ENCODE data around the gene CRTC1.

Gene CRTC1

DNA sequence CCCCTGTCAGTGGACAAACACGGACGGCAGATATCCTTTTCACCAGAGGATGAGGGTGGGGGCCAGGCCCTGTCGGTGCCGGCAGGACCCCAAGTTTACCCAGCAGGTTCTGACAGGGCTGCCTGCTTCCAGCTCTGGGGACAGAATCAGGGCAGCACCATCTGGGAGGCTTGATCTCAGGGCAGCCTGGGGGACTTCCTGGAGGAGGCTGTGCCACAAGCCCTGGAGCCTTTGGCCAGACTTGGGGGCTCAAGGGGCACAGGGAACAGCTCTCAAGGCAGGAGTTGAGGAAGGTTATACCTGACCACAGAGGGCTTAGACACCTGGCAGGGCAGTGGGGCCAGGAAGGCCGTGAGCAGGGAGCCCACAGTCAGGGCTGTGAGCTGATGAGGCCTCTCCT lies 62.5 kb downstream of the CRTC1 start:
- no peak for DNase-seq (ENCODE audit: low read depth in 2 of 2)

DNA sequence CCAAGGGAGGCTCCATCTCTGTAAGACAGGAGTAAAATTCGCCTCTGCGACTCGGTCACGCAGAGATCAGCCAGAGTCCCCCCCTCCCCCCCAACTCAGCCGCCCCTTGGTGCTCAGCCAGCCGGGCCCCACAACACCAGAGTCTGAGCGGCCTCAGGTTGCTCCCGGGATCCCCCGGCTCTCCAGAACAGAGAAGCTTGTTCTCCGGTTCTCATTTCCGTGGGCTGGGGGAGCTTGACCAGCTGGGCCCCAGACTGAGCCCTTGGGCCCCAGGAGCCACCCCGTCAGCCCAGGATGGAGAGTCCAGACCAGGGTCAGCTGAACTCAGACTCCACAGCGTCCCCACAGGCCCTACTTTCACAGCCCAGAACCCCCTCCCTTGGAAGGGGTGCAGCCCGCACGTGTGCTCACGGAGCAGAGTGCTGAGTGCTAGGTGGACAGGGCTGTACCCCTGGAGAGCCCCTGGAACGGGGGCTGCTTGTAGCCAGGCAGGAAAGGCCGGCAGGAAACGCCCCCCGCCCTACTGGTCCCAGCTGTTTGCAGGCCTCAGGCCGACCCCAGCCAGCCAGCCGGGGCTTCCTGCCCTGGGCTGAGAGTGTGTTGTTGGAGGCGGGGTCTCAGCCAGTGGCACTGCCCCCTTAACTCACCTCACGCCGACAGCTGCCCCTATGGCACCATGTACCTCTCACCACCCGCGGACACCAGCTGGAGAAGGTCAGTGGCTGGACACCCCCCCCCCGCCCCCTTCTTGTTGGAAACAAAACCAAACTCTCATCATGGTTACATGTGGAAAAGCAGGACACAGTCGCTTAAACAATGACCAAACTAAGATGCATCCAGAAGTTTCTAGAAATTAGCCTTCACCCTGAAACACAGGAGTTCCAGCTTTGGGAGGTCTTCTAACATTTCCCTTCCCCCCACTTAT lies 63.2 kb downstream of the CRTC1 start:
- DNase-seq (ENCODE audit: low read depth in 2 of 2): no peak

DNA sequence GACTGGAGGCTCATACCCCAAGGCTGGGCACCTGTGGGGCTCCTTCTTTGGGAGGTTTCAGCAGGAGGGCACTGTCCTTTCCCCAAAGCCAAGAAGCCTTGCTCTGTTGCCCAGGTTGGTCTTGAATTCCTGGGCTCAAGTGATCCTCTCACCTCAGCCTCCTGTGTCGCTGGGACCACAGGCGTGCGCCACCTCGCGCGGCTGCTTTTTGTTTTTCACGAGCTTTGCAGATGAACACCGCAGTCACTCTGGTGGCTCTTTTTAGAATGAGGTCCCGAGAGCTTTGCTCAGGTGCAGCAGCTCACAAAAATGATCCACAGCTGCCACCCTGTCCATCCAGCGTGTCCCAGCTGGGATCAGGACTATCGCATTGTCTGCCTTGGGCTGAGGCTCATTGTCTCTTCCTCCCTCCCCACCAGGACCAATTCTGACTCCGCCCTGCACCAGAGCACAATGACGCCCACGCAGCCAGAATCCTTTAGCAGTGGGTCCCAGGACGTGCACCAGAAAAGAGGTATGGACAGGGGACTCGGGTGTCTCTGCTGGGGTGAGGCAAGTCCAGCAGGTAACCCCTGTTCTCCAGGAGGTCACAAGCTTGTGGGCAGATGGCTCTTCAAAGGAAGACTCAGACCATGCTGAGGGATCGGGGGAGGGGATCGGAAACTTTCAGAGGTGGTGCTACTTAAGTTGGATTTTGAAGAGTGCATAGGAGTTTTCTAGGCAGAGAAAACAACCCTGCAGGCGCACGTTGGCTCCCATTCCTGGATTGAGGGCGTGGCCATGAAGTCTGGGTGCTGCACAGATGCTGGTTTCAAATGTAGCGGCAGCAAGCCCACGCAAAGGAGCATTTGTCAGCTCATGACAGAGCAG lies 66.1 kb downstream of the CRTC1 start:
- DNase-seq (ENCODE audit: low read depth in 2 of 2): no peak

DNA sequence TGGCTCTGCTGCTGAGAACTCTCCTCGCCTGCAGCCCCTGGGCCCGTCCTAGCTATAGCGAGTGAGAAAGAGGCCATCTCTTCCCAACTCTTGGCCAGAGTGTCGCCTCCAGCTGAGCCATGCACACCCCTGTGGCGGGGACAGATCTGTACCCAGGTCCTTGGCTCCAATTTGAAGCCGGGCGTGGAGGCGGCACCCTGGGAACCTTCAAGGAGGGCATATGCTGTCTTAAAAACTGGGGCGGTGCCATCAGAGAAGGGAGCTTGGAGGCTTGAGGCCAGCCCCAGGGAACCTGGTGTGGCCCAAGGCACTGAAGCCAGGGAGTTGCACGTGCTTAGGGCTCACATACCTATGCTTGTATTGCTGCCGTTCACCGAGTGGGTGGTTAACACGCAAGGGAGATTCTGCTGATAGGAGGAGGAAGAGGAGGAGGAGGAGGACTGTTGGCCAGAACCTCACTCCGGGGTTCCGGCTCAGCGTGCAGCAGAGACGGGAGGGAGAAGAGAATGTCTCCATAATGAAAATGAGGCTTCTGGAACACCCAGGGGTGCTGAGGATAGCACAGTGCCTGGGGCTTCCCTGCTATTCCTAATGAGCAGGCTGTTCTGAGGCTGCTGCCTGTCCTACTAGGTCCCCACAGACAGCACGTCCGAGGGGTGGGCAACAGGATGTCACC lies 67.0 kb downstream of the CRTC1 start:
- DNase-seq (ENCODE audit: low read depth in 2 of 2): no peak

DNA sequence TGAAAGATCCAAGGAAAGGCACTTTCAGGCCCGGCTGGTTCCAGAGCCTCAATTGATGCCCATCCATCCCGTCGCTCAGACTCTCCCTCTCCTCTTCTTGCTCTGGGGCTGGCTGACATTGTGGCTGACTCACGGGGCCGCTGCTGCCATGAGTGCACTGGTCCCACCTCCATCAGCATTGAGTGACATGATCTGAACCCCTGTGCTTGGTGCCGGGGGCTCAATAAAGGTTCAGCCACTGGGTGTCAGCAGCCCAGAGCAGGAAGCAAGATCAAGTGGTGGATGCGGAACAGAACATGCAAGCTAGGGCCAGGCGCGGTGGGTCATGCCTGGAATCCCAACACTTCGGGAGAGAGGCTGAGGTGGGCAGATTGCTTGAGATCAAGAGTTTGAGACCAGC lies 68.1 kb downstream of the CRTC1 start:
- no peak for DNase-seq (ENCODE audit: low read depth in 2 of 2)

DNA sequence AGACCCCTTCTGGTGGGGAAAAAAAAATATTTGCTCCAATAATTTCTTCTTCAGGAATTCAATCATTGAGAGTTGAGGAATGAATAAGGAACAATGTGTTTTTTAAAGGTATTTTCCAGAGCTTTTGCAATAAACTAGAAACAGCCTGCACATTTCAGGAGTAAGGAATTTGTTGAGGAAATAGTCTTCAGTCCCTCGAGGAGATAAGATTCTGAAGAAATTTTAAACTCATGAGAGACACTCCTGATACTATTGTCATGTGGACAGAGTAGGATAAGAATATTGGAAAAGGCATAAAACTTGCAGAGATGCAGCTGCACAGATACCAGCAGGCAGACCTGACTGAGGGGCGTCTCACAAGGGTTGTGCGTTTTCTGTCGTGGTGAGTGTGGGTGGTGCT lies 71.0 kb downstream of the CRTC1 start:
- no peak for DNase-seq (ENCODE audit: low read depth in 2 of 2)

DNA sequence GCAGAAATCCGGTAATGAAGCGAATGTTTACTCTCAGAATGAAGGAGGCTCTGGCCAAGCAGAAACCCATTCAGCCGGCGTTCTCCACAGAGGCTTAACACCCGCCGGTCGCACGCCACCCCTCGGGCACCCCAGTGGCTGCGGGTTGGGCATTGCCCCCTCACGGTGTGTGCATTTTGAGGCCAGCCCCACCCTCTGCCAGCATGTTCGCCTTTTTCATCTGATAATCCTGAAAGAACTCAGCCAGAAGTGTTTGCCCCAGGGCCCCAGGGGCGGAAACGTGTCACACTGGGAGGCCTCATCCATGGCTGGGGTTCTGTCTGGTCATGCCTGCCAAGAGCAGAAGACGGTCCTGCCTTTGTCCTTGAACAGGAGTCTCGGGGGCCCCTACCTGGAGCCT lies 73.4 kb downstream of the CRTC1 start:
- no peak for DNase-seq (ENCODE audit: low read depth in 2 of 2)

DNA sequence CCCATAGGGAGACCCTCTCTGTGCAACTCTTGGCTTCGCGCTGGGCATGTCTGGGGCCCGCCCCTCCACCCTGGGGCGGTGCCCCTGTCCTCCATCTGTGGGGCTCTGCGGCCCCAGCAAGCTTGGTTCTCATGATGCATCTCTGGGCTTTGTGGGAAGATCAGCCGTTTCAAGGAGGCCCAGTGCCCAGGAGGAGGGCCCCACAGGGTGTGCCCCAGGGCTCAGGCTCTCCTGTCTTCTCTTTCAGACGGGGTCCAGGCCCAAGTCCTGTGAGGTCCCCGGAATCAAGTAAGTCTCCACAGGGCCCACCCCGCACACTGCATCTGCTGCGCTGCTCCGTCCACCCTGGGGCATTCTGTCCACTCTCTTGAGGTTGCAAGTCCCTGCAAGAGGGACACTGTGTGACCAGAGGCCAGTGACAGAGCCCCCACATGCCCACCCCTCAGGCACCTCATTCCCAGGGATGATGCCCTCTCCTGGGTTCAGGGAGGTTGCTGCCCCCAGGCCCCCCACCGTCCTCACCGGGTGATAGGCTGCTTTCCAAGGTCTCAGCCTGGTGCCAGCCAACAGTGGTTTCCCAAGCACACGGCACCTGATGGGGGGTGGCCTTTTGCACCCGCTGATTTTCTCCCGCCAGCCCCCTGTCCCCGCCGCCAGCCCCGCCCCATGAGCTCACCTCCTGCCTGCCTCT lies 76.0 kb downstream of the CRTC1 start:
- no peak for DNase-seq (ENCODE audit: low read depth in 2 of 2)

DNA sequence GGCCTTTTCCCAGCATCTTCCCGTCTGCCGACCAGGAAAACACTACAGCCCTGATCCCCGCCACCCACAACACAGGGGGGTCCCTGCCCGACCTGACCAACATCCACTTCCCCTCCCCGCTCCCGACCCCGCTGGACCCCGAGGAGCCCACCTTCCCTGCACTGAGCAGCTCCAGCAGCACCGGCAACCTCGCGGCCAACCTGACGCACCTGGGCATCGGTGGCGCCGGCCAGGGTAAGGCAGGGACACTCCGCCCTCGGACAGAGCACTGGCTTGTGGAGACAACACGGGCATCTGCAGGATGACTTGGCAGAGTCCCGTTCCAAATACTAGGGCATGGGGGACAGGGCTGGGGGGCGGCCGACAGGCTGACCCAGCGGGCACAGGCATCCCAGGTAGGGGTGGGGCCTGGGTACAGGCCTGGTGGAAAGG lies 76.5 kb downstream of the CRTC1 start:
- DNase-seq (ENCODE audit: low read depth in 2 of 2): no peak

DNA sequence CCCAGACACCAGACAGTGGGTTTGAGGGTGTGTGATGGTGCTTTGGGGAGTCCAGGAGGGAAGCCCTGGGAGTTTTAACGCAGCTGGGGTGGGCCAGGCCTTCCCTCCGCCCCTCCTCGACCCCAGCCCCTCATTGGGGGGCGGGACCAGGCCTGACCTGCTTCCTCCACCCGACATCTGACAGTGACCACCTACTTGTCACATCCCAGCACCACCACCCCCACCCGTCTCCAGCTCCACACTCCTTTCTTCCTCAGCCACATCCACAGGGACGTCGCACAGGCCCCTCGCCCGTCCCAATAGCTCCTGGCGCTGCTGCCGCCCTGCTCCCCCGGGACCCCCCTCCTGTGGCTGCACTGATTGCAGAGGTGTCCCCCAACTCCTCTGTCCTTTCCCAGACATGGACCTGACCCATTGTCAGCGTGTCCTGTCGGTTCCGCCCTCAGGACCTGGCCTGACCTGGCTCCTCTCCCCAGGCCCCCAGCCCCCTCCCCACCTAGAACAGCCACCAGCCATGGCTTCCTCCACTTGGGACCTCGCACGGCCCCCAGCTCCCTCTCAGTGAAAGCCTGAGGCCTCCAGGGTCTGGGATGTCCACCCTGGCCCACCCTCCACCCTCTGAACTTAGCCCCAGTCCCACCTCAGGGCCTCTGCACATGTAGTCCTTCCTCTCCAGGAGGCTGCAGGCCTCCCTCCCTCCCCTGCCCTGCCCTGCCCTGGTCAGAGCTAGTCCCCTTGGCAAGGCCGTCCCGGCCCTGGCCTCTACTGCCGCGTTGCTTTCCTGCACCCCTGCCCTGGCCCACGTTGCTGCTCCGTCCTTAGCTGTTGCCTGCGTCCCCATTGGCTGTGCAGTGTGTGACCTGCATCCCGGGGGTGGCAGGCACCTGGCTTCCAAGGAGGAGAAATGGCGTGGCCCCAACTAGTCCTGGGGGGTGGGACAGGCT lies 77.2 kb downstream of the CRTC1 start:
- no peak for DNase-seq (ENCODE audit: low read depth in 2 of 2)

DNA sequence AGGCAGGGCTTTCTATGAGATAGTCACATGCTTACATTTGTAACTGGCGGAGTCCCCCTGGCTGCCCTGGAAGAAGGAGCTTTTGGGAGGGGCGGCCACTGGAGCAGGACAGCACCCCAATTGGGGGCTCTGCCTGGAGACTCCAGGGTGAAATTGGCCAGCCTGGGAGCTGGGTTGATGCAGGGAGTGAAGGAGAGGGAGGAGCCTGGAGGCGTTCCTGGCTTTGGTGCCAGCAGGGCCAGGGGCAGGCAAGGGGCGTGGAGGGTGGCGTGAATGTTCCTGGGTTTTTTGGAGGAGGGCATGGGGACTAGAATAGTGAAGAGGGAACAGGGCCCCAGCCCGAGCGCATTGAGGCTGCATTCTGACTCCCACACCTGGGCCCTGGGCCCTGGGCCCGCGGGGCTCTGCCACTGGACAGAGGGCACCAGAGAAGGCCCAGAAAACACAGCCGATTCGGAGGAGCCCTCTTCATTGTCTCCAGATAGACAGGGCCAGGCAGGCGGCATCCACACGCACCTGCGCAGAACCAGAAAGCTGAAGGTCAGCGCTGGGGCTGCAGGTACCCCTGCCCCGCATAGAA lies 78.1 kb downstream of the CRTC1 start:
- DNase-seq (ENCODE audit: low read depth in 2 of 2): no peak

DNA sequence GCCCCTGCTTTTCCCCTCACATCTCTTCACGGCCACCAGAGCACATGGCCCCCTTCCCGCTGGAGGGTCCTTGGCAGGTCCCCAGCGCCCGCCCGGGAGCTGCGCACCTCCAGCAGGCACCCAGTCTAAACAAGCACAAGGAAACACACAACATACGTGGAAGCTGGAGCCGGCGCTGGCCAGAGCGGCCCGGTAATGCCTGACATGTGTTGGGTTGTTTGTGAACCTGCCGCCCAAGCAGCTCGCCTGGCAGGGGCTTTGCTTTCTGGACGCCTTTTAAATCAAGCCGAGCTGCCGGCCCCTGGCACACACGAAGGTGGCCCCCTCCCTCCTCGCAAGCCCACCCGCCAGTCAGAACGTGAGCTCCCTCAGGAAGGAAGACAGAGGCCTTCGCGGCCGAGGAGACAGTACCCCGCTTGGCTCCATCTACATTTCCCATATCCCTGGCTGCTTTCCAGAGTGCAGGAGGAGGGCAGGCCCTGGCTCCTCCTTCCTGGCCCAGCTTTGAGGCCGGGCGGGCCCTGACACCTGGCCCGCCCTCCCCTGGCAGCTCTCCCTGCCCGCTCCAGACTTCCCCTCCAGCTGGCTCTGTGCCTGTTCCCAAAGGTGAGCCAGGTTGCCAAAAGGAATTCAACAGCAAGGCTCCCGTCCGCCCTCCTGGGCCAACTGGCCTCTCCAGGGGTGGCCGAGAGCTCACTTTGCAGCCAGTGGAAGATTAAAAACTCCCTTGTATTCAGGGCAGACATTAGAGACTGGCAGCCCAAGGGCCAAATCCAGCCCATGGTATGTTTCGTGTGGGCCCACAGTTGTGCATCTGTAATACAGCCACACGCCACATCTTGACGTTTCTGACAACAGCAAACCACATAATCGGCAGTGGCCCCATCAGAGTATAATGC lies 78.9 kb downstream of the CRTC1 start:
- DNase-seq (ENCODE audit: low read depth in 2 of 2): no peak

DNA sequence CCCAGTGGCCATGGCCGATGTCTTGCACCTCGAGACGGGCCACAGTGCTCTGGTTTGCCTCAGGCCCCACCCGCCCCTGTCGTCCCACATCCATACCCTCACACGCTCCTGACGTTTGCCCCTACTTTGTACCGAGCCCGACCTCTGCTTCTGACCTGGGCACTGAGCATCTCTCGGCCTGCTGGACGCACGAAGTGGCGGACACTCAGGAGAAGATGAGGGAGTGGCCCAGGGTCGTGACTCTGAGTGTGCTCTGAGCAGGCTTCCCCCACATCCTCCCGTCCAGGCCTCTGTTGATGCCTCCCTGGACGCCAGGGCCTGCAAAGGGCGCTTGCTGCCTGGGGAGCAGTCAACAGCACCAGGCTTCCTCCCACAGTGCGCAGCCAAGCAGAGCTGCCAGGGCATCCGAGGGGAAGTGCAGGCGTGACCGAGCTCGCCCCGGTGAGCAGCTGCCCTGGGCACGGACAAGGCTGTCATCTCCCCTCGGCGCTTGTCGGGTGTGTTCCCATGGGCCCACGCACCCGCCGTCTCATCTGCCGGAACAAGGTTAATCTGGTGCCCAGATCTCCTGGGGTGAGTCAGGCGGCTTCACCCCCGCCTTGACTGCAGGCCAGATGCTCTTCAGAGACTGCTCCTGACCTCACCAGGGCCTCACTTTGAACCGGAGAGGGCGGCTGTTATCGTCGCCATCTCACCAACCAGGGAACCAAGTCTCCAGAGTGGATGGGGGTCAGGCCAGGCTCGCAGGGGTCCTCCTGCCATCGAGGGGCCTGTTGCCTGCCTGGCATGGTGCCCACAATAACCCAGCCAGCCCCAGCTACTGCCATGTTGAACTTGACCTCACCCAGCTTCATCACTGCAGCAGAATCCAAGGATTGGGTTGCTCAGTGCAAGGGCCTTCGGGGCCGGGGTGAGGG lies 80.5 kb downstream of the CRTC1 start:
- no peak for DNase-seq (ENCODE audit: low read depth in 2 of 2)

DNA sequence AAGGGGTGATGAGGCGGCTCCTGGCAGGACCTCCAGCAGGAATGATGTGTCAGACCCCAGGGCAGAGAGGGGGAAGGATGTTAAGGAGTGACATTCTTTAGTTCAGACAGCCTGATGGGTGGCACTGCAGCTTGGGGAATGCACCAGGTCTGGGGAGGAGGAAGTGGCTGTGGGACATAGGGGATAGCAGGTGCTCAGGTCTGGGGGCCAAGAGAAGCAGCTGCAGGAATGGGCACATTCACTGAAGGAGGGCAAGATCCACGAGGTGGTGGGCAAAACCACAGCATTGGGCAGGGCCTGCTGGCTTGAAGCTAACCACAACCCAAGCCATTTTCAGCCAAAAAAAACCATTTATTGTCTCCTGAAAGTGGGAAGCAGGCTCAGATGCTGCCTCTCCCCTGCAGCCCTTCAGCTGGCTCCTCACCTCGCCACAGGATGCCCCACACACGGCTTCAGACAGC lies 81.1 kb downstream of the CRTC1 start:
- DNase-seq (ENCODE audit: low read depth in 2 of 2): no peak

DNA sequence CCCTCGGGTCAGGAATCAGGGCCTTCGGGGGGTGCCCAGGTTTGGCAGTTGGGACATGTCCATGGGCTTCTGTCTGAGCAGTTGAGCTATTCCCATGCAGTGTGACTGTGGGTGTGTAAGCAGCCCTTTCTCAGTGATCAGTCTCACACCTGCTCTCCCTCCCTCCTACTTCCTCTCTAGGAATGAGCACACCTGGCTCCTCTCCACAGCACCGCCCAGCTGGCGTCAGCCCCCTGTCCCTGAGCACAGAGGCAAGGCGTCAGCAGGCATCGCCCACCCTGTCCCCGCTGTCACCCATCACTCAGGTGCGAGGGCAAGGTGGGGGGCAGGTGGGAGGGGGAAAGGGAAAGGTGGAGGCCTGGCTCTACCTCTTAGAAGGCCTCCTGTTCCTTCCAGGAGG lies 81.7 kb downstream of the CRTC1 start:
- DNase-seq (ENCODE audit: low read depth in 2 of 2): no peak

DNA sequence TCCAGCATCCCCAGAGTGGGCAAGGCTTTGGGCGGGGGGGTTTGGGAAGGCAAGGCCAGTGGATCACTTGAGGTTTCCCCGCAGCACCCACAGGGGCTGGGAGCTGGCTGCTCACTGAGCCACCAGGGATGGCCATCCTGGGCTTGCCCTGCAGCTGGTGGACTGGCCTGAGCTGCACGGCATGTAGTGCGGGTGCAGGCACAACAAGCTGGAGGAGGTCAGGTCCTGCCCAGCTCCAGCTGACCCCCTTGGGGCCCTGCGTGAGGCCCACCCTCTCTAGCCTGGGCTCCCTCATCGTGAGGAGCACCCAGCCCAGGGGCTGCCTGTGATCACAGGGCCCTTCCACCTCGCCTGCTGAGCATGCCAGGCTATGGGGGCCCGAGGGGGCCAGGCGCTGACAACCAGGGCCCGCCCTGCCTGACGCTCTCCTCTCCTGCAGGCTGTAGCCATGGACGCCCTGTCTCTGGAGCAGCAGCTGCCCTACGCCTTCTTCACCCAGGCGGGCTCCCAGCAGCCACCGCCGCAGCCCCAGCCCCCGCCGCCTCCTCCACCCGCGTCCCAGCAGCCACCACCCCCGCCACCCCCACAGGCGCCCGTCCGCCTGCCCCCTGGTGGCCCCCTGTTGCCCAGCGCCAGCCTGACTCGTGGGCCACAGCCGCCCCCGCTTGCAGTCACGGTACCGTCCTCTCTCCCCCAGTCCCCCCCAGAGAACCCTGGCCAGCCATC lies 84.7 kb downstream of the CRTC1 start:
- no peak for DNase-seq (ENCODE audit: low read depth in 2 of 2)

All from stimulated activated CD4-positive, alpha-beta T cell treated with anti-CD3 and anti-CD28 coated beads, Interleukin-1b, Interleukin-23, amount 100 ng/mL, for 4 hours (primary cell).